Cardiac muscle cell (in vitro differentiated cells and primary cell): ENCODE measurements around the gene PADI6. TPM values are rescaled to one million over a fixed set of nuclear protein-coding genes. Genes with fewer than 3 reads are reported as not detected.
A peak's percentile ranks its signal among the peaks of the same experiment; 100 is the strongest.

Experiments used
- DNase-seq, 2 donors: peaks; one replicate each; pipeline versions ENCODE4 v3.0.0 to v3.0.0-alpha.2; 2010 to 2017; ENCODE audit warnings: low read depth in 1 of 2, low spot score in 1 of 2
- H3K27ac ChIP-seq: fragments of 200-600 bp; sonication (generic); 2 replicates; pipeline ENCODE4 v1.5.1; 2016
- H3K27me3 ChIP-seq: fragments of 200-600 bp; sonication (generic); 2 replicates; pipeline ENCODE4 v1.6.0; 2016; ENCODE audit warnings: control low read depth
- H3K36me3 ChIP-seq: fragments of 200-600 bp; sonication (generic); 2 replicates; pipeline ENCODE4 v1.5.1; 2016; ENCODE audit warnings: control low read depth
- H3K4me1 ChIP-seq: fragments of 200-600 bp; sonication (generic); 2 replicates; pipeline ENCODE4 v1.8.1; 2017; ENCODE audit warnings: low read depth, mild to moderate bottlenecking, mixed run types
- H3K4me3 ChIP-seq: fragments of 200-600 bp; sonication (generic); 2 replicates; pipeline ENCODE4 v1.5.1; 2016; ENCODE audit warnings: mild to moderate bottlenecking
- H3K9me3 ChIP-seq: fragments of 200-600 bp; sonication (generic); 2 replicates; pipeline ENCODE4 v1.5.1; 2017; ENCODE audit warnings: low read depth, mild to moderate bottlenecking, control low read depth
- polyA plus RNA-seq: library from polyadenylated mRNA; unstranded; fragments of >200 nt; fragmentation: Nextera tagmentation; extraction: Ambion mirVana; gene quantifications from 2 replicates; pipeline ENCODE4 v1.2.1, GENCODE V29; 2016
- total RNA-seq: library from RNA; depleted of rRNA; stranded (reverse); fragments of >200 nt; gene quantifications from 2 replicates; pipeline ENCODE4 v1.2.3, GENCODE V29; 2016
- TF ChIP-seq, protein P1 (sequence below): IDR thresholded peaks from 2 replicates; pipeline ENCODE4 v1.5.1; 2012; ENCODE audit warnings: low read depth, mild to moderate bottlenecking, low read length

PADI6 gene
- total and polyA plus RNA-seq, 2 experiments from 2014 or later = not detected

DNA sequence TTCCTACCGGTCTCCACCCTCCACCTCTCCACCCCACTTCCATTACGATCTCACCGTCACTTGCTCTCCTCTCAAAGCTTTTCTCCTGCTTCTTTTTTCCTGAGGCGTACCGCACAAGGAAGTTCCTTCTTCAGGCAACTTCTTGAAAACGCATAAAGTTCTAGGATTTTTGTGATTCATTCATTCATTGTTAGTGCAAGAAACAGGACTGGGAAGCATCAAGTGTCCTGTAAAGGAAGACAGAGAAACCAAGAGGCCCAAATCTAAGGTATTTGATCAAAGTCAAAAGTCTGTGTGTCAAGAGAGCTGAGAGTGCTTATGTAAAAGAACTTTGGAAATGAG is 68.8 kb downstream of the PADI6 start:
- no peak for DNase-seq
- Histone ChIP-seq H3K27me3 (peaks cover 20% of the 10 kb centered on the region), H3K36me3 (no peaks in the 10 kb centered on the region), H3K4me3 (no peak overlapping the region), H3K27ac (no peak overlapping the region), H3K9me3 (no peaks in the 10 kb centered on the region), H3K4me1 (peaks cover 12% of the 10 kb centered on the region)
- TF ChIP-seq, protein P1, sequence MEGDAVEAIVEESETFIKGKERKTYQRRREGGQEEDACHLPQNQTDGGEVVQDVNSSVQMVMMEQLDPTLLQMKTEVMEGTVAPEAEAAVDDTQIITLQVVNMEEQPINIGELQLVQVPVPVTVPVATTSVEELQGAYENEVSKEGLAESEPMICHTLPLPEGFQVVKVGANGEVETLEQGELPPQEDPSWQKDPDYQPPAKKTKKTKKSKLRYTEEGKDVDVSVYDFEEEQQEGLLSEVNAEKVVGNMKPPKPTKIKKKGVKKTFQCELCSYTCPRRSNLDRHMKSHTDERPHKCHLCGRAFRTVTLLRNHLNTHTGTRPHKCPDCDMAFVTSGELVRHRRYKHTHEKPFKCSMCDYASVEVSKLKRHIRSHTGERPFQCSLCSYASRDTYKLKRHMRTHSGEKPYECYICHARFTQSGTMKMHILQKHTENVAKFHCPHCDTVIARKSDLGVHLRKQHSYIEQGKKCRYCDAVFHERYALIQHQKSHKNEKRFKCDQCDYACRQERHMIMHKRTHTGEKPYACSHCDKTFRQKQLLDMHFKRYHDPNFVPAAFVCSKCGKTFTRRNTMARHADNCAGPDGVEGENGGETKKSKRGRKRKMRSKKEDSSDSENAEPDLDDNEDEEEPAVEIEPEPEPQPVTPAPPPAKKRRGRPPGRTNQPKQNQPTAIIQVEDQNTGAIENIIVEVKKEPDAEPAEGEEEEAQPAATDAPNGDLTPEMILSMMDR = no peak

DNA sequence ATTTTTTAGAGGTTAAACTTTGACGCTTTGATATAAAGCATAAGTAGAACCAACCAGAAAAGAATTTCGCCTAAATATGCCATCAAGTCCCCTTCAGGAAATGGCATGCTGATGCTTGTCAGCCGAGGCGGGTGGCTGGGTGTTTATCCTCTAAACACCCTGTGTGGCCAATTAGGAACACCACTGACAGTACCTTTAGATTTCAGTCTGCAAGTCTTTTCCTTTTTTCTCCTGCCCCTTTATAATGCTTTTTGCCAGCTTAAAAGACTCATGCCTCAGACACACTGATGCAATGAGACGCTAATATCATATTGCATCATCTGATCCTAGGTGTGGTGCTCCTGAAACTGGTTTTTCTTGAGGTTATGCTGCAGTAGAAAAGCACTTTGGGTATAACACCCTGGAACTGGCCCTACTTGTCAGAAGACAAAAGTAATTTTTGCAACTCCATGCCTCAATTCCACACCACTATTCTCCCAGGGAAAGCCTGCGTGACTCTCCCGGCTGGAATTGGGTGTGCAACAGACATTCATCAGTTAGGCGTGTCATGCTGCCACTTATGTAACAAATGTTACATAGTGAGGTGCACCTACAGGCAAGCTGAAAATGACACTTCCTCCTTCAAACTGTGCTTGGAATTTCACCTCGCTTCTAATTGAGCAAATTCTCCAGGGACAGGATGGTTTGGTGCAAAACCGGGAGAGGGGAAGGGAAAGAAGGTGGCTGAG is 69.4 kb downstream of the PADI6 start:
- DNase-seq = peak in 1 of 2 donors; percentile 58
- no peak overlapping the region for H3K4me3 ChIP-seq
- H3K27me3 ChIP-seq = peaks cover 20% of the 10 kb centered on the region

DNA sequence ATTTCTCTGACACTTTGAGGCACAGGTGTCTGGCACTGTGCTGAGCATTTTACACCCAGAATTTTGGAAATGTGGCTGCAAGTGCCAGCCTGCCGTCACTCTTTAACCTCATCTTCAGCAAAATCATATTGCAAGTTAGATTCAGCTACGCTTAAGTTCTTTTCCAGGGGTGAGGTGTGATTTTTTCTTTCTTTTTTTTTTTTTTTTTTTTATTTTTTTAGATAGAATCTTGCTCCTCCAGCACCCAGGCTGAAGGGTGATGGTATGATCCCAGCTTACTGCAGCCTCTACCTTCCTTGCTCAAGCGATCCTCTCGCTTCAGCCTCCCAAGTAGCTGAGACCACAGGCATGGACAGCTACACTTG is 70.0 kb downstream of the PADI6 start:
- Histone ChIP-seq H3K27me3 (peaks cover 20% of the 10 kb centered on the region), H3K4me1 (peaks cover 12% of the 10 kb centered on the region), H3K36me3 (no peaks in the 10 kb centered on the region), H3K27ac (no peak overlapping the region), H3K9me3 (no peaks in the 10 kb centered on the region), H3K4me3 (no peak overlapping the region)
- TF ChIP-seq, protein P1 = no peak
- DNase-seq = no peak

More for the DNA sequence above, 69.4 kb downstream of the PADI6 start:
- H3K4me1 ChIP-seq = peaks cover 12% of the 10 kb centered on the region
- H3K36me3 ChIP-seq = no peaks in the 10 kb centered on the region
- no peak overlapping the region for H3K27ac ChIP-seq
- H3K9me3 ChIP-seq = no peaks in the 10 kb centered on the region
- TF ChIP-seq, protein P1 = no peak

DNA sequence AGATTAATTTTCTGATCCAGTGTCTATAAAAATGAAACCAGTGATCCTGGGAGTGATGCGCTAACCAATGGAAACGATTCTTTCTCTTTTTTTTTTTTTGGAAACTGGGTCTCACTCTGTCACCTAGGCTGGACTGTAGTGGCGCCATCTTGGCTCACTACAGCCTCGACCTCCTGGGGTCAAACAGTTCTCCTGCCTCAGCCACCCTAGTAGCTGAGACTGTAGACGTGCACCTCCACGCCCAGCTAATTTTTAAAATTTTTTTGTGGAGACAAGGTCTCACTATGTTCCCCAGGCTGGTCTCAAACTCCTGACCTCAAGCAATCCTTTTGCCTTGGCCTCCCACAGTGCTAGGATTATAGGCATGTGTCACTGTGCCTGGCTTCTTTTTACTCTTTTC is 70.8 kb downstream of the PADI6 start:
- Histone ChIP-seq H3K36me3 (no peaks in the 10 kb centered on the region), H3K4me1 (peaks cover 12% of the 10 kb centered on the region), H3K9me3 (no peaks in the 10 kb centered on the region), H3K27ac (no peak overlapping the region), H3K4me3 (no peak overlapping the region), H3K27me3 (peaks cover 20% of the 10 kb centered on the region)
- DNase-seq = no peak
- TF ChIP-seq, protein P1 = no peak

DNA sequence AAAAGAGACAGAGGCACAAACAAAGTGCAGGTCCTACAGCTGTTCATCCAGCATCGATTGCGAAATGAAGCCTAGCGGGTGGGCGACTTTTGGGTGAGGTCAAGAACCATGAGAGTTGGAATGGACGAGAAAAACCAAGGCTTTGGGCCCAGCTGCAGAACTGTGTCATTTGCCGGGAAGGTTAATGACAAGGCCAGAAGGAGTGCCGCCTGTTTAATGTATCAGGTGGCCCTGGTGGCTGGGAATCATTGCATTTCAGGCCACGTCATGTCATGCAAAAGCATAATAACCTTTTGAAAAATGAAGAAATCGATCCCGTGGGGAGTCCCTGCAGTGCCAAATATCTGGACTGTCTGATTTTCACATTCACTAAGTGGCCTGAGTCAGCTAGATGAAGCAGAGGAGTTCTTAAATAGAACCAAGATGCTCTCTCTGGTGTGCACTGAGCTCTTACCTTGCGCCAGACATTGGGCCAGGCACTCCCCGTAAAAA is 75.6 kb downstream of the PADI6 start:
- no peaks in the 10 kb centered on the region for H3K9me3 ChIP-seq
- H3K27me3 ChIP-seq = no peaks in the 10 kb centered on the region
- no peaks in the 10 kb centered on the region for H3K36me3 ChIP-seq
- TF ChIP-seq, protein P1 = no peak
- H3K4me1 ChIP-seq = no peaks in the 10 kb centered on the region
- no peak overlapping the region for H3K4me3 ChIP-seq
- DNase-seq = no peak
- no peak overlapping the region for H3K27ac ChIP-seq

Other genes with a start within 250 kb of the PADI6 start
- 1.3 and 1.7 TPM in 2 replicates for gene PADI1, start 167.1 kb upstream of the PADI6 start, total RNA-seq
- 4.9 and 6.7 TPM in 2 replicates for gene PADI1, start 167.1 kb upstream of the PADI6 start, polyA plus RNA-seq
- 0.04 and 0.24 TPM in 2 replicates for gene PADI3, start 123.1 kb upstream of the PADI6 start, total RNA-seq
- gene PADI3, start 123.1 kb upstream of the PADI6 start, polyA plus RNA-seq = 1.3 TPM in 1 of 2 replicates, not detected in the other
- not detected in 2 replicates for gene PADI4, start 64.0 kb upstream of the PADI6 start, total RNA-seq
- gene PADI4, start 64.0 kb upstream of the PADI6 start, polyA plus RNA-seq = not detected in 2 replicates
- 54.8 and 61.5 TPM in 2 replicates for gene RCC2, start 67.5 kb downstream of the PADI6 start, total RNA-seq
- 34.0 and 39.2 TPM in 2 replicates for gene RCC2, start 67.5 kb downstream of the PADI6 start, polyA plus RNA-seq
- gene ARHGEF10L, start 167.5 kb downstream of the PADI6 start, total RNA-seq = 55.4 and 57.2 TPM in 2 replicates
- gene ARHGEF10L, start 167.5 kb downstream of the PADI6 start, polyA plus RNA-seq = 30.8 and 32.3 TPM in 2 replicates